Activated CD4-positive, alpha-beta T cell treated with anti-CD3 and anti-CD28 coated beads for 24 hours (primary cell): ENCODE results near the gene TRIO.

ENCODE experiments used
- DNase-seq, 2 donors: peaks; one replicate each; pipeline ENCODE4 v3.0.0-alpha.2; 2020; ENCODE audit warnings: low read depth in 2 of 2

Gene TRIO

GRCh38 chr5:14208071-14209021 is 65.2 kb downstream of the TRIO start:
- no peak for DNase-seq

- no peak for DNase-seq
Measured at GRCh38 chr5:14209222-14209822, 66.2 kb downstream of the TRIO start.

DNA sequence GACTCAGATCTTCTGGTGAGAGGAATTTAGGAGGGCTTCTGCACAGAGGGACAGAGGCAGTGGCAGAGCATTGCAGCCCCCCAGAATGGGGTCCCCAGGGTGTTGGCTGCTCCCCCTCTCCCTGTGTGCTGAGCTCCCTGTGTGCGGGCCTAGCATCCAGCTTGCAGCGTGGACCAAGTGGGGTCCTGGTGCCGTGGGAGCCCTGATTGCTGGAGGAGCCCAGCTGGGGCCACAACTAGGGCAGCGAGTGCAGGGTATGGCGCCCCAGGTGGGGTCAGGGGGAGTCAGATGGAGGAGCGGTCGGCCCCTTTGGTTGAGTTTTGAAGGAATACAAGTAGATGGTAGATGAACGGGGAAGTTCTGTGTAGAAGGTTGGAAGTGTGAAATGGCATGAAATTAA is 66.7 kb downstream of the TRIO start:
- DNase-seq = no peak

- no peak for DNase-seq
Measured at GRCh38 chr5:14210729-14211128, 67.6 kb downstream of the TRIO start.

GRCh38 chr5:14211818-14212803 is 69.0 kb downstream of the TRIO start:
- DNase-seq = no peak

DNA sequence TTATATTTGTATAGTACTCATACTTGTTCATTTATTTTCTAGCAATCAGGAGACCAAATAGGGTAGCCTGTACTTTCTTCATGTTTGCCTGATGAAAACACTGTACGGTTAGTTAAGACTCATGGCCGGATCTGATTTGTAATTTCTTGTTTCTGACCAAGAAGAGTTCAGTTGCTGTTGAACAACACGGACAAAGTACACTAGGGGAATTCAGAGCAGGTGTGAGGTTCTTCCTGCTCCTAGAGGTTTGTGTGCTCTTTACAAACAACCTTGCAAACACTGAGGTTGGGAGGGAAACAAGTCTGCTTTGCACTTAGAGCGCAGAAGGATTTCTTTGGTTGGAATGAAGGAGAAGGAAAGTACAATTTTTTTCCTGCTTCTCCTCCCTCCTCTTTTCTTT is 69.7 kb downstream of the TRIO start:
- DNase-seq = no peak

DNA sequence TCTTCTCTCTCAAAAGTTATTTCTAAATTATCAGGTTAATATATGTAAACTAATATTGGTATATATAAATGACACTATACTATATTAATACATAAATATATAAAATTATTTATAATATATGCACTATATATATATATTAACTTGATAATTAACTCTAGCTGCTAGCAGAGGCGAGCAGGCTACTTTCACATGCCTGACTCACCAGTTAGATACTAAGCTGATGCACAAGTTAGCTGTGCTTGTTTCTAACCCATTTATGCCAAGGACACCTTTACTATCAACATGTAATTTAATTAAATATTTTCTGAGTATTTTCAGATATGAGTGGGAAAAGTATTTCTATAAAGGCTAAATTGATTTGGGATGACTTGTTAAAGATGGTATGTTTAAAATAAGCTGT is 70.1 kb downstream of the TRIO start:
- no peak for DNase-seq

- no peak for DNase-seq
Measured at GRCh38 chr5:14213813-14214585, 70.9 kb downstream of the TRIO start.

DNA sequence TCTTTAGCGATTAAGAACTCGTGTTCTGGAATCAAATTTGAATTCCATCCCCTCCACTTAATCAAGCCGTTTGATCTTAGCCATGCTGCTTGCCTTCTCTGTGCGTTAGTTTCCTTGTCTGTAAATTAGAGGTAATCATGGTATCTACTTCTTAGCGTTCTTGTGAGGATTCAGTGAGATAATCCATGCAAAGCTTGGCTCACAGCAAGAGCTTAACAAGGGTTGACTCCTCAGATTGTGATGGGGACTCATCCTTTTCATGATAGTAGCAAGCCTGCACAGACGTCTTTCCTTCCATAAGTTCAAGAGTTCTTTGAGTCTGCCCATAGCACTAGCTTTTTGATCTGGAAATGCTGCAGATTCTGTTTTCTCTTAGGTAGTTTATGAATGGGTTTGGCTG is 72.8 kb downstream of the TRIO start:
- no peak for DNase-seq

- DNase-seq = no peak
Measured at GRCh38 chr5:14216372-14216771, 73.2 kb downstream of the TRIO start.

DNA sequence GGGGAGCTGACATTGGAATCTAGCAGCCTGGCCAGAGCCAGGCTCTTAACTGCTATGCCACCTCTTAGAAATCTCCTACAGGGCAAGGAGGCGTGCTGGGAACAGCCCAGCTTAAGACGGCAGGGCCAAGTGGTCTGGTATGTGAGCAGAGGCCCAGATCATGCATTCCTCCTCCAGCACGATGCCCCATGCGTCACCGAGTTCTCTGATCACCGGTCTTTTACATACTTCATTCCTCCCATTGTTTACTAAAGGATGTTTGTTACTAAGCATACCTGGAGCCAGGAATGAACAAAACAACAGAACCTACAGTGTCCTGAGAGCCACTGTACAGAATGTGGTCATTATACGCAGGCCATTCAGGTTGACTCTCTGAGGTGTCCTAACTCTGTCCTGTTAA is 73.8 kb downstream of the TRIO start:
- no peak for DNase-seq

- DNase-seq = no peak
Measured at GRCh38 chr5:14217587-14217986, 74.4 kb downstream of the TRIO start.

GRCh38 chr5:14218011-14218410 is 74.9 kb downstream of the TRIO start:
- DNase-seq = no peak

DNA sequence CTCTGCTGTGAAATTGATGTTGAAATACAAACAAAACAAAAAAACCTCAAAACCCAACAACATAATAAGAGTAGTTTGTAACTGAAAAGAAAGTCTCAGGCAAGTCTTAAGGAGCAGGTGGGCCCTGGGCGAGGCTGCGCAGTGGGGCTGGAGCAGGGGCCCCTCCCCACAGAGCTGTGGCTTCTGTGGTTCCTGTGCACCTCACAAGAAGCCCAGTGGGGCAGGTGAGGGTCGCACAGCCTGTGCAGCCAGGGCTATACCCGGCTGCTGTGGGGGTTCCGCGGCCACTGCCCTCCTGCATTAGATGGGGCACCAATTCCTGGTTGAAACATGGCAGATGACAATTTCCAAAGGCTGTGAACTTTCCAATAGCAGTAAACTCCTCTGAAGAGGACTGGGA is 75.3 kb downstream of the TRIO start:
- DNase-seq = no peak

- no peak for DNase-seq
Measured at GRCh38 chr5:14218897-14219573, 75.9 kb downstream of the TRIO start.

DNA sequence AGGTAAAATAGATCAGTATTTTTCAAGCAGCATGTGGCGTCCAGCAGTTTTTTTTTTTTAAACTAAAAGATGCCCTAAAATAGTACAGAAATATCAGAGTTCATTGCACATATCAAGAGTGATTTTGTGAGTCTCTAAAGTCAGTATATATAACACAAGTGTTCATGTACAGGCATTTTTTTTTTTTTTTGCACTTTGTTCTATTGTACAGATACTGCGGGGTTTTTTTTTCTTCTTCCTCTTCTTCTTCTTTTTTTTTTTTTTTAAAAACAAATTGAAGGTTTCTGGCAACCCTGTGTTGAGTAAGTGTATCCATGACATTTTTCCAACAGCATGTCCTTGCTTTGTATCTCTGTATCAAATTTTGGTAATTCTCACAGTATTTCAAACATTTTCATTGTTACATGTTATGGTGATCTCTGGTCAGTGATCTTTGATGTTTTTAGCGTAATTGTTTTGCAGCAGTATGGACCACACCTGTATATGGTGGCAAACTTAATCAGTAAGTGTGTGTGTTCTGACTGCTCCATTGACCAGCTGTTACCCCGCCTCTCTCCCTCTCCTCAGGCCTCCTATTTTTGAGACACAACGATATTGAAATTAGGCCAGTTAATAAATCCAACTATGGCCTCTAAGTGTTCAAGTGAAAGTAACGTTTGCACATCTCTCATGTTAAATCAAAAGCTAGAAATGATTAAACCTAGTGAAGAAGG is 76.8 kb downstream of the TRIO start:
- DNase-seq = no peak

GRCh38 chr5:14220642-14221041 is 77.5 kb downstream of the TRIO start:
- DNase-seq = no peak

DNA sequence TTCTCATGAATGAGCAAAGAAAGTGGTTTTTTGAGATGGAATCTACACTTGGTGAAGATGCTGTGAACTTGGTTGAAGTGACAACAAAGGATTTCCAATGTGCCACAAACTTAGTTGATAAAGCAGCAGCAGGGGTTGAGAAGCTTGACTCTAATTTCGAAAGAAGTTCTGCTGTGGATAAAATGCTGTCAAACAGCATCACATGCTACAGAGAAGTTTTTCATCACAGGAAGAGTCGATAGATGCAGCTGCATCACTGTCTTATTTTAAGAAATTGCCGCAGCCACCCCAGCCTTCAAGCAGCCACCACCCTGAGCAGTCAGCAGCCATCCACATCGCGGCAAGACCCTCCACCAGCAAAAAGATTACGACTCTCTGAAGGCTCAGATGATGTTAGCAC is 78.6 kb downstream of the TRIO start:
- DNase-seq = no peak

GRCh38 chr5:14222206-14222605 is 79.1 kb downstream of the TRIO start:
- no peak for DNase-seq

- DNase-seq = no peak
Measured at GRCh38 chr5:14223372-14223771, 80.2 kb downstream of the TRIO start.
